Tibial nerve (tissue), 3 donors: Measurements from ENCODE around the gene PLA1A.

ENCODE experiments used
- CTCF ChIP-seq, 5 experiments: fragments of 200-600 bp in 3 of 5; fragments of 450-650 bp in 2 of 5; sonication (generic) in 3 of 5; IDR thresholded peaks; one replicate each; pipeline ENCODE4 v1.5.1; 2016 to 2019; ENCODE audit warnings: antibody characterized with exemption in 5 of 5, mild to moderate bottlenecking in 3 of 5, moderate library complexity in 2 of 5
- POLR2A ChIP-seq, 2 donors: fragments of 450-650 bp; IDR thresholded peaks; one replicate each; pipeline ENCODE4 v1.6.1; 2017; ENCODE audit warnings: antibody characterized with exemption in 2 of 2, mild to moderate bottlenecking in 2 of 2, moderate library complexity in 2 of 2

GRCh38 chr3:119580067-119580760 is 17.5 kb upstream of the PLA1A start:
- TF ChIP-seq CTCF (IDR thresholded peaks at IDR 0.05) (no peak), POLR2A (IDR thresholded peaks at IDR 0.05) (no peak)
